Nephron progenitor cell (in vitro differentiated cells): ENCODE results near the gene ALPK3.

ENCODE experiments used
- DNase-seq: peaks from one replicate; pipeline ENCODE4 v3.0.0; 2021
- H3K27ac Mint-ChIP-seq: 2 replicates; pipeline ENCODE4 v1.8.0; 2021; ENCODE audit warnings: mild to moderate bottlenecking, moderate library complexity, mixed read lengths
- H3K27me3 Mint-ChIP-seq: 2 replicates; pipeline ENCODE4 v1.8.0; 2021; ENCODE audit warnings: mild to moderate bottlenecking, low read depth, mixed read lengths; ENCODE audit not compliant: poor library complexity
- H3K36me3 Mint-ChIP-seq: 2 replicates; pipeline ENCODE4 v1.8.0; 2021; ENCODE audit warnings: low read depth, mixed read lengths
- H3K4me1 Mint-ChIP-seq: 2 replicates; pipeline ENCODE4 v1.8.0; 2021; ENCODE audit warnings: mixed read lengths
- H3K4me3 Mint-ChIP-seq: 2 replicates; pipeline ENCODE4 v1.8.0; 2021; ENCODE audit warnings: mild to moderate bottlenecking, moderate library complexity, mixed read lengths
- H3K9me3 Mint-ChIP-seq: 2 replicates; pipeline ENCODE4 v1.8.0; 2021; ENCODE audit warnings: mild to moderate bottlenecking, moderate library complexity, mixed read lengths
- TF ChIP-seq, protein P1 (sequence below): fragments of 200-600 bp; sonication (generic); IDR thresholded peaks from 2 replicates; pipeline ENCODE4 v1.5.0; 2021; ENCODE audit warnings: antibody characterized with exemption

The ALPK3 gene

DNA sequence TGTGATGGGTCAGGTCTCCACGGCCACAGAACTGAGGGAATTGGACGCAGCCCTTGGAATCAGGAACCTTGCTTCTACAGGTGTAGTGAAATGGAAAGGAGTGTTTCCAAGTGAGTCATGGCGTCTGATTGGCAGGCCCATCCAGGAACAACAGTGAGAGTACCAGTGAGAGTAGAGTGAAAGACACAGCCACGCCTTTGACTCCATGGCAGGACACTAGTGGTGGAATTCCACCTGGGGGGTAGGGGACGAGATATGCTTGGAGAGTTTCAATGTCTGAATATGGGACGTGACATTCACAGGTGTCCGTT, 64.3 kb downstream of the ALPK3 start:
- peaks cover 23% of the 10 kb centered on the region for H3K27me3 Mint-ChIP-seq
- H3K4me1 Mint-ChIP-seq = peaks cover 12% of the 10 kb centered on the region
- H3K36me3 Mint-ChIP-seq = no peaks in the 10 kb centered on the region
- H3K9me3 Mint-ChIP-seq = no peaks in the 10 kb centered on the region
- no peak for DNase-seq
- no peak overlapping the region for H3K27ac Mint-ChIP-seq
- no peak overlapping the region for H3K4me3 Mint-ChIP-seq
- TF ChIP-seq, protein P1, sequence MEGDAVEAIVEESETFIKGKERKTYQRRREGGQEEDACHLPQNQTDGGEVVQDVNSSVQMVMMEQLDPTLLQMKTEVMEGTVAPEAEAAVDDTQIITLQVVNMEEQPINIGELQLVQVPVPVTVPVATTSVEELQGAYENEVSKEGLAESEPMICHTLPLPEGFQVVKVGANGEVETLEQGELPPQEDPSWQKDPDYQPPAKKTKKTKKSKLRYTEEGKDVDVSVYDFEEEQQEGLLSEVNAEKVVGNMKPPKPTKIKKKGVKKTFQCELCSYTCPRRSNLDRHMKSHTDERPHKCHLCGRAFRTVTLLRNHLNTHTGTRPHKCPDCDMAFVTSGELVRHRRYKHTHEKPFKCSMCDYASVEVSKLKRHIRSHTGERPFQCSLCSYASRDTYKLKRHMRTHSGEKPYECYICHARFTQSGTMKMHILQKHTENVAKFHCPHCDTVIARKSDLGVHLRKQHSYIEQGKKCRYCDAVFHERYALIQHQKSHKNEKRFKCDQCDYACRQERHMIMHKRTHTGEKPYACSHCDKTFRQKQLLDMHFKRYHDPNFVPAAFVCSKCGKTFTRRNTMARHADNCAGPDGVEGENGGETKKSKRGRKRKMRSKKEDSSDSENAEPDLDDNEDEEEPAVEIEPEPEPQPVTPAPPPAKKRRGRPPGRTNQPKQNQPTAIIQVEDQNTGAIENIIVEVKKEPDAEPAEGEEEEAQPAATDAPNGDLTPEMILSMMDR = no peak

DNA sequence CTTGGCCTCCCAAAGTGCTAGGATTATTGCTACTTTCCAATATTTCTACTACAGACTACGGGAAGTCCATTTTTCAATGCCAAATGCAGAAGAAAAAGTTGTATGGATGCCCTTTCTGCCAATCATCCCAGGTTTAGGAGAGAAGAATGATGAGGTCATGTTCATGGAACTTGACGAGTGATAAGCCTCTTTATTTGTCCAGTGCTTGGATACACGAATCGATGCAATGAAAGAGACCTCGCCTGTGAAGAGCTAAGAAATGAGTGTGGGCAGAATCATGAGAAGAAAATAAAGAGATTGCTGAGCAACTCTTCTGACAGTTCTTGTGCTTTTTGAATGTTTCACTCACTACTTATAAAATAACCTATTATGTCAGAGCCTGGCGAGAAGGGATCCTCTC, 66.3 kb downstream of the ALPK3 start:
- Mint-ChIP-seq H3K4me1 (peaks cover 16% of the 10 kb centered on the region), H3K36me3 (no peaks in the 10 kb centered on the region), H3K9me3 (no peaks in the 10 kb centered on the region), H3K4me3 (no peak overlapping the region), H3K27me3 (peaks cover 30% of the 10 kb centered on the region), H3K27ac (no peak overlapping the region)
- no peak for DNase-seq
- TF ChIP-seq, protein P1 = no peak

DNA sequence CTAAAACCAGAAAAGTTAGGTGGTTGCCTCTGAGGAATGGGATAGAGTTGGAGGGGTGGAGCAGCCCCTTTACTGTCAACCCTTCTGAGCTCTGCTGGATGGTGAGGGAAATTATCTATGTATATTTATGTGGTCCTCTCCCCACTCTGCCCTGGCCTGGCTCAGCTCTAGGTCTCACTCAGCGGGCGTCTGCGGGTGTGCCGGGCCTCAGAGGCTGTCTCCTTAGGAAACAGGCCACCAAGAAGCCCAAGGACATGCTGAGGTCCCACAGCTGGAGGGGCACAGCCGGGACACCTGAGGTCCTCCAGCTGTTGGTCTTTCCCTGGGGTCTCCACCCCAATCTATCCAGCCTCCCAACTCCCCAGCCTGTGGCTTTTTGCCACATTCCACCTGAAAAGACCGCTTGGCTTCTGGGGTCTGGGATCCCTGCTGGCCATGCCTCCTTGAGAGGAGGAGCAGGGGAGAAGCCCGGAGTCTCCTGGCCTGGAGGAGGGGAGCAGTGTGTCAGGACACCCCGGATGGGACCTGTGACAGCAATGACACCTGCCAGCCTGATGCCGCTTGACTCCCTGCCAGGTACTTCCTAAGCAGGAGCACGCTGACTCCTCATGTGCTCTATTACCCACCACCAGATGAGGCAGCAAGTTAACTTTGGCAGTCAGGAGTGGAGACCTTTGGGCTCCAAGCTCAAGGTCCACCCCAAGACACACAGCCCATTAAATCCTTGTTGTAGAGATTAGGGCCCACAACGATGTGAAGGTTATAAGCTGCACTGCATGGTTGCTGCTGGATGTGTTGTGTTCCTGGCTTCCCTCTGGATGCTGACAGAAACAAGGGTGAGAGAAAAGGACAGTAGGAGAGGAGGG, 67.0 kb downstream of the ALPK3 start, which contains the start of gene SLC28A1:
SLC28A1 (plus strand) TSS at position 747 of the 866 bp plus-strand sequence. CDS start 3,099 bp downstream, outside the sequence.
- Mint-ChIP-seq H3K9me3 (no peaks in the 10 kb centered on the region), H3K27ac (no peak within 1 kb of the TSS)
- TF ChIP-seq, protein P1 = no peak

DNA sequence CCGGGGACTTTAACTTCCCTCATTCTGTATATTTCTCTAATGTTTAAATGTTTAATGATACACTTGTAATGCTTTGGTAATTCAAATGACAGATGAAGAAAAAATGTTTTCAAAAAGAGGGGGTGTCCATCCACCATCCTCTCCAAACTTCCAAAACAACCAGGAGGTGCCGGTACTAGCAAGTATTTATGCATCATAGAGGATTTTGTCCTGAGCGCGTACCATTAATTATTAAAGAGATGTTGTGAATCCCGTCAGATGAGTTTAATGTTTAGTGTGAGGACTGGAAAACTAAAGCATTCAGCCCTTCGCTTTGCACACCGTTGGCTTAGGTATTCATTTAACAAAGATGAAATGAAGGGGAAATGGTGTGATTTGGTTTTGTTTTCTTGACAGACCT, 68.6 kb downstream of the ALPK3 start:
- DNase-seq = no peak
- Mint-ChIP-seq H3K27ac (no peak overlapping the region), H3K27me3 (peaks cover 26% of the 10 kb centered on the region), H3K9me3 (no peaks in the 10 kb centered on the region), H3K4me1 (peaks cover 13% of the 10 kb centered on the region), H3K4me3 (no peak overlapping the region), H3K36me3 (no peaks in the 10 kb centered on the region)
- TF ChIP-seq, protein P1 = no peak

More for the DNA sequence above, 67.0 kb downstream of the ALPK3 start, which contains the start of gene SLC28A1:
- Mint-ChIP-seq H3K27me3 (peaks cover 30% of the 10 kb centered on the region), H3K4me3 (no peak within 1 kb of the TSS), H3K4me1 (peaks cover 13% of the 10 kb centered on the region), H3K36me3 (no peaks in the 10 kb centered on the region)
- DNase-seq = no peak

DNA sequence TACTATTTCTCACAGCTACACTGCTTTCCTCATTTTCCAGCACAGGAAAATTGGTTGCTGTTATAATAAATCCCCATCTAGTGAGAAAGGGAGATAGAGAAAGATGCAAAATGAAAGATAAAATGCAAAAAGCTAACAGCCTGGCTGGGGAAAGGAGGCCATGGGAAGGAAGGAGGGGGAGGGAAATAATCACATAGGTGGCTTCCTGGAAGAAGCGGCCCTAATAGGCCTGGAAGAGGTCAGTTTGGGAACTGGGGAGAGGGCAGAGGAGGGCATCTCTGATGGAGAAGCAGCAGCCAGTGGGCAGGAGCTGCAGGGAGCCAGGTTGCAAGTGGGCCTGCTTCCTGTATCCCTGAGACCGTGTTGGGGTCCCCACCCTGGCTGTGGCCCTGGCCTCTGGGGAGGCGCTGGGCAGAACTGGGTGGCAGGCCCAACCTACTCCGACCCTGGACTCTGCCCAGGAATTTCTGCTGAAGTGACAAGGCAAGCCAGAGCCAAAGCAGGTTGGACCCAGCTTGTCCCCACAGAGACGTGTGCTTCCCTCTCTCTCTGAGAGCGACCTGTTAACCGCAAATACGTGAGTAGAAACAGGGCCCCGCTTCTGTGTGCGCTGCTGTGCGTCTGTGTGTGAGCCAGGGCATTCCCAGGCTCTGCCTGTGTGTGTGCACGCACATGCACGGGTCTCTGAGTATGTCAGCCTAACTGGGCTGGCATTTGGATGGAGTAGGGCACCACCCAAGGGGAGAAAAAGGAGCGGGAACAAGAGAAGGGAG, 69.2 kb downstream of the ALPK3 start:
- TF ChIP-seq, protein P1 = no peak
- Mint-ChIP-seq H3K36me3 (no peaks in the 10 kb centered on the region), H3K27me3 (peaks cover 26% of the 10 kb centered on the region), H3K4me1 (peaks cover 13% of the 10 kb centered on the region), H3K9me3 (no peaks in the 10 kb centered on the region), H3K4me3 (no peak overlapping the region), H3K27ac (no peak overlapping the region)
- DNase-seq = no peak
